ENCODE data around the gene RGS5.

DNA sequence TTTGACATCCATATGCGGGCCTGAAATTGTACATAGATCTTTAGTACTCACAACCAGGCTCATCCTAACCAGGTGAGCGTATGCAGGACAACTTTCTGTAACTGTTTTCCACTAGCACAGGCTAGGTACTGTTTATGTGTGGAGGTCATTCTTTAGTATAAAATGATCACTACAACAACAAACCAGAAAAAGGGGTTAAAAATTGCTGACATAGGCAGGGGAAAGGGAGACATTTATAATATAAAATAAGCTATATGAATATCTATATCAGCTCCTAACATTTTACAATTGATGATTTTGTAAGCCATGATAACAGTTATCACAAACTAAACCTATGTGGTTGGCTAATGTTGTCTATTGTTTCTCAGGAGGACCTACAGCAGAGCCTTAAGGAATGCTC lies 37.6 kb downstream of the RGS5 start:
- TF ChIP-seq, protein P1, sequence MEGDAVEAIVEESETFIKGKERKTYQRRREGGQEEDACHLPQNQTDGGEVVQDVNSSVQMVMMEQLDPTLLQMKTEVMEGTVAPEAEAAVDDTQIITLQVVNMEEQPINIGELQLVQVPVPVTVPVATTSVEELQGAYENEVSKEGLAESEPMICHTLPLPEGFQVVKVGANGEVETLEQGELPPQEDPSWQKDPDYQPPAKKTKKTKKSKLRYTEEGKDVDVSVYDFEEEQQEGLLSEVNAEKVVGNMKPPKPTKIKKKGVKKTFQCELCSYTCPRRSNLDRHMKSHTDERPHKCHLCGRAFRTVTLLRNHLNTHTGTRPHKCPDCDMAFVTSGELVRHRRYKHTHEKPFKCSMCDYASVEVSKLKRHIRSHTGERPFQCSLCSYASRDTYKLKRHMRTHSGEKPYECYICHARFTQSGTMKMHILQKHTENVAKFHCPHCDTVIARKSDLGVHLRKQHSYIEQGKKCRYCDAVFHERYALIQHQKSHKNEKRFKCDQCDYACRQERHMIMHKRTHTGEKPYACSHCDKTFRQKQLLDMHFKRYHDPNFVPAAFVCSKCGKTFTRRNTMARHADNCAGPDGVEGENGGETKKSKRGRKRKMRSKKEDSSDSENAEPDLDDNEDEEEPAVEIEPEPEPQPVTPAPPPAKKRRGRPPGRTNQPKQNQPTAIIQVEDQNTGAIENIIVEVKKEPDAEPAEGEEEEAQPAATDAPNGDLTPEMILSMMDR (IDR thresholded peaks at IDR 0.05): no peak
- TF ChIP-seq EP300 (IDR thresholded peaks at IDR 0.05) (no peak), POLR2A (IDR thresholded peaks at IDR 0.05; ENCODE audit: low read depth) (no peak)
